OCI-LY3 (cell line): ENCODE data around the gene APOBEC3G.

ENCODE experiments used
- CTCF ChIP-seq: fragments of 200-600, 300-600 bp; sonication (generic); IDR thresholded peaks from 2 replicates; pipeline ENCODE4 v1.5.1; 2014; ENCODE audit warnings: antibody characterized with exemption, low read length, low read depth
- EZH2phosphoT487 ChIP-seq: fragments of 200-600 bp; shearing (Covaris generic); IDR thresholded peaks from 2 replicates; pipeline ENCODE4 v1.6.1; 2018; ENCODE audit warnings: antibody characterized with exemption, mixed run types, low read depth

- TF ChIP-seq CTCF (no peak), EZH2phosphoT487 (no peak)
Measured at GRCh38 chr22:39132281-39132680, 55.2 kb downstream of the APOBEC3G start.
